B cell (primary cell): ENCODE data around the gene PRPS1L1.

ENCODE experiments used
- CTCF ChIP-seq: fragments of 200-600 bp; IDR thresholded peaks from one replicate; pipeline ENCODE4 v1.8.0; 2022; ENCODE audit warnings: antibody characterized with exemption, mild to moderate bottlenecking
- EZH2 ChIP-seq: IDR thresholded peaks from 2 replicates; pipeline ENCODE4 v1.6.1; 2012; ENCODE audit warnings: borderline replicate concordance, low read depth, mild to moderate bottlenecking, moderate library complexity, low read length; ENCODE audit not compliant: insufficient read depth, poor library complexity, severe bottlenecking

GRCh38 chr7:17996040-17996439 lies 31.6 kb downstream of the PRPS1L1 start:
- no peak for TF ChIP-seq CTCF
- no peak for TF ChIP-seq EZH2
